ENCODE results near the gene TIMM22.

TIMM22 gene

GRCh38 chr17:954431-955164 is 42.3 kb upstream of the TIMM22 start:
- no peak for DNase-seq (ENCODE audit: low read depth)
- TF ChIP-seq, protein P1, sequence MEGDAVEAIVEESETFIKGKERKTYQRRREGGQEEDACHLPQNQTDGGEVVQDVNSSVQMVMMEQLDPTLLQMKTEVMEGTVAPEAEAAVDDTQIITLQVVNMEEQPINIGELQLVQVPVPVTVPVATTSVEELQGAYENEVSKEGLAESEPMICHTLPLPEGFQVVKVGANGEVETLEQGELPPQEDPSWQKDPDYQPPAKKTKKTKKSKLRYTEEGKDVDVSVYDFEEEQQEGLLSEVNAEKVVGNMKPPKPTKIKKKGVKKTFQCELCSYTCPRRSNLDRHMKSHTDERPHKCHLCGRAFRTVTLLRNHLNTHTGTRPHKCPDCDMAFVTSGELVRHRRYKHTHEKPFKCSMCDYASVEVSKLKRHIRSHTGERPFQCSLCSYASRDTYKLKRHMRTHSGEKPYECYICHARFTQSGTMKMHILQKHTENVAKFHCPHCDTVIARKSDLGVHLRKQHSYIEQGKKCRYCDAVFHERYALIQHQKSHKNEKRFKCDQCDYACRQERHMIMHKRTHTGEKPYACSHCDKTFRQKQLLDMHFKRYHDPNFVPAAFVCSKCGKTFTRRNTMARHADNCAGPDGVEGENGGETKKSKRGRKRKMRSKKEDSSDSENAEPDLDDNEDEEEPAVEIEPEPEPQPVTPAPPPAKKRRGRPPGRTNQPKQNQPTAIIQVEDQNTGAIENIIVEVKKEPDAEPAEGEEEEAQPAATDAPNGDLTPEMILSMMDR (IDR thresholded peaks at IDR 0.05; ENCODE audit: insufficient read depth, low read depth, low read length, missing control alignments) = no peak
- H3K4me3 ChIP-seq (ENCODE audit: low read depth, low read length) = no peak overlapping the region

- TF ChIP-seq, protein P1 (IDR thresholded peaks at IDR 0.05; ENCODE audit: insufficient read depth, low read depth, low read length, missing control alignments) = no peak
- H3K4me3 ChIP-seq (ENCODE audit: low read depth, low read length) = no peak overlapping the region
- no peak for DNase-seq (ENCODE audit: low read depth)
Observed at GRCh38 chr17:956905-957304, 40.0 kb upstream of the TIMM22 start.

GRCh38 chr17:957856-958421 is 39.0 kb upstream of the TIMM22 start:
- DNase-seq (ENCODE audit: low read depth) = no peak
- TF ChIP-seq, protein P1 (IDR thresholded peaks at IDR 0.05; ENCODE audit: insufficient read depth, low read depth, low read length, missing control alignments) = no peak
- no peak overlapping the region for H3K4me3 ChIP-seq (ENCODE audit: low read depth, low read length)

DNA sequence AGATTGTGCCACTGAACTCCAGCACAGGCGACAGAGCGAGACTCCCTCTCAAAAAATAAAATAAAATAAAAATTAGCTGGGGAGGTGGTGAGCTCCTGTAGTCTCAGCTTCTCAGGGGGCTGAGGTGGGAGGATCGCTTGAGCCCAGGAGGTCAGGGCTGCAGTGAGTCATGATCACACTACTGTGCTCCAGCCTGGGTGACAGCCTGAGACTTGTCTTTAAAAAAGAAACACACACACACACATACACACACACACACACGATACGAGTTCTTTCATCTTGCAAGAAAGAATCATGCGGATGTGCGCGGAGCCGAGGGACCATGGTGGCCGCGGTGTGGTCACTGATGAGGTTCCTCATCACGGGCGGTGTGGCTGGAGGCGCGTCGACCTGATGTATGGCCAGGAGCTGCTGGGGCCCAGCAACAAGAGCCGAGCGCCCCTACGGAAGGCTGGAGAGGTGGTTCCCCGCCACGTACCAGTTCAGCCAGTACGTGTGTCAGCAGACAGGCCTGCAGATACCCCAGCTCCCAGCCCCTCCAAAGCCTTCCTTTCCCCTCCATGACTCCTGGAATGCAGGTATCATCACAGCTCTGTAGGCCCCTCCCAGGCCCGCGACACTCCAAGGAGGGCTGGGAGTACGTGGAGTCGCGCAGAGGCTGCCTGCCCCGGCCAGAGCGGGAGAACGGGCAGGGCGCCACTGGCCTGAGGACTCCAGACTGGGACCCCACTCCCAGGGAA is 38.0 kb upstream of the TIMM22 start:
- H3K4me3 ChIP-seq (ENCODE audit: low read depth, low read length) = no peak overlapping the region
- TF ChIP-seq, protein P1 (IDR thresholded peaks at IDR 0.05; ENCODE audit: insufficient read depth, low read depth, low read length, missing control alignments) = no peak
- no peak for DNase-seq (ENCODE audit: low read depth)

DNA sequence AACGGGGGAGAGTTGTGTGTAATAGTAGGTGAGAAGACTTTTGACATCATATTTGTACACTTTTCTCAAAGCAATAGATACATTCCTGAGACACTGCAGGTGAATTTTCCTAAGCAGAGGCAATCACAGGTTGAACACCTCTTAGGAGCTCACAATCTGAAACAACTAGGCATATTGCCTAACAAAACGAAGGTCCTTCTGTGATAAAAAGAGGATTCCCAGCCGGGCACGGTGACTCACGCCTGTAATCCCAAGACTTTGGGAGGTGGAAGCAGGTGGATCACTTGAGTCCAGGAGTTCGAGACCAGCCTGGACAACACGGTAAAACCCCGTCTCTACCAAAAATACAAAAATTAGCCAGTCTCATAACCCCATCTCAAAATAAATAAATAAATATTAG is 34.8 kb upstream of the TIMM22 start:
- H3K4me3 ChIP-seq (ENCODE audit: low read depth, low read length) = no peak overlapping the region
- TF ChIP-seq, protein P1 (IDR thresholded peaks at IDR 0.05; ENCODE audit: insufficient read depth, low read depth, low read length, missing control alignments) = no peak
- no peak for DNase-seq (ENCODE audit: low read depth)

DNA sequence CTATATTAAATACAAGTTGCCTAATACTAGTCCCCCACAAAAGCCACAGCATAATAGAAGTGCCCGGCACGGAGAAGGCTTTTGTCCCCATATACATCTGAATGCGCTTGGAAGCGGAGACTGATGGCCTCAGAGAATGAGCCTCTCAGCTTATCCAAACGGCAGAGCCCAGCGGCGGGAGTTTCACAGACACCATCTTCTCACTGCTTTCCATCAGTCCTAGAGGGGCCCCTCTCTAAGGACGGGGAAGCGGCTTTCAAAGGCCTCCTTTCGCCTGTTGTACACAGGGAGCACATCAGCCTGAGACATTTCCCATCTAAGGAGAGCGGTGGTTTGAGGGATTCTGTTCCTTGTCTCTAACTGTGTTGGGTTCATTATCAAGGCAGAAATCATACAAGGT is 34.3 kb upstream of the TIMM22 start:
- TF ChIP-seq, protein P1 (IDR thresholded peaks at IDR 0.05; ENCODE audit: insufficient read depth, low read depth, low read length, missing control alignments) = no peak
- no peak for DNase-seq (ENCODE audit: low read depth)
- no peak overlapping the region for H3K4me3 ChIP-seq (ENCODE audit: low read depth, low read length)
